NCI-H524 treated with DMSO at 0.1 percent for 48 hours (cell line): ENCODE data around the gene CHRM1.

Source experiments
- DNase-seq: peaks from one replicate; lab custom pipeline; 2025; lab: John Stamatoyannopoulos, UW

CHRM1 gene

DNA sequence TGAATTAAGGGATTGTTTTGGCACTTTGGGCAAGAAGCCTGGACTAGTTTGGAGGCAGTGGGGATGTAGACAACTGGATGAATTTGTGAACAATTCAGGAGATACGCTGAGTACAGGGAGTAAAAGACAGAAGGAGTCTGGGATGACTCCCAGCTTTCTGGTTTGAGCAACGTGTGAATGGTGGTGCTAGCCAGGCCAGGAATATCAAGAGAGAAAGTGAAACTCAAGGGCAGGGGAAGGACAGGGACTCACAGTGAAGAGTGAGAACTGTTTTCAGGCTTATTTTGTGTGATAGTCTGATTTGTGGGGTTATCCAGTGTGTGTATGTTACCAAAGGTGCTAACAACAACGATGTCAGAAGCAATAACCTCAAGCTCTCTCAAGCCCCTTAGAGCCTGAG lies 15.9 kb downstream of the CHRM1 start:
- DNase-seq: no peak

DNA sequence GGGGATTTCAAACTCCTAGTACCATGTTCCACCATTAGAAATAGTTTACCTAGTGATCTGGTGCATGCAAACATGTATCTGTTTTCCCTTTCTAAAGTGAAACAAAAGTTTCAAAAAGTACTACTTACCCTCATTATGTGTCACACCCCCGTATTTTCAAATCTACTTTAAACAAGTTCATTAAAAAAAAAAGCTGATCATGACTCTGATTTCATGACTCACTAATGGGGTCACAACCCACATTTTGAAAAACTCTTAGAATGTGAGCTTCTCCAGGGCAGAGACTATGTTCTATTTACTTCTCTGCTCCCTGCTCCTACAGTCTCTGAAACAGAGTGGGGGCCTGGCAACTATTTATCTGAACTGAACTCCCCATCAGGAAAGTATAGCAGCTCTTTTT lies 18.2 kb downstream of the CHRM1 start:
- DNase-seq: no peak

DNA sequence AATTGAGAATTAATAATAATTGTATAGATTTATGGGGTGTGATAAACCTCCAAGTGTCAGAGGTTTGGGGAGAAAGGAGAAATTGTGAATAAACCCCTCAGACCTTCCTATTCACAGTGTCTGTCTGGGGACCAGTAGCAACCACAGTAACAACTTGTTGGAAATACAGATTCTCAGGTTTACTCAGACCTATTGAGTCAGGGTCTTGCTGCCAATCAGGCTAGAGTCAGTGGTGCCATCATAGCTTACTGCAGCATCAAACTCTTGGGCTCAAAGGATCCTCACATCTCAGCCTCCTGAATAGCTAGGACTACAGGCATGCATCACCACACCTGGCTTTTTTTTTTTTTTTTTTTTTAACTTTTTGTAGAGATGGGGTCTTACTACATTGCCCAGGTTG lies 23.1 kb downstream of the CHRM1 start:
- no peak for DNase-seq

DNA sequence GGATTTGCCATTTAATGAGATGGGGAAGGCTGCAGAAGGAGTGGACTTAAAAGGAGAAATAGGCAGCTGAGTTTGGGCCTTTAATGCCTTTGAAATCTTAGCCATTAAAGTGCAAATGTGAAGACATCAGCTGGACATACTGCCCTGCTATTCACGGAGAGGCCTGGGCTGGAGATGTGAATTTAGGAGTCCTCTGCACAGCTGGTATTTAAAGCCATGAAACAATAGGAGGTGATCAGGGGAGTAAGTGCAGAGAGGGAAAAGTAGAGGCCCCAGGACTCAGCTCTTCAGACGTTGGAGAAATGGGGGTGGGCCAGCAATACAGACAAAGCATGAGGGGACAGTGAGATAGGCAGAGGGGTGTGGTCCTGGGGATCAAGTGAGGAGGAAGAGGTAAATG lies 23.9 kb downstream of the CHRM1 start:
- no peak for DNase-seq

DNA sequence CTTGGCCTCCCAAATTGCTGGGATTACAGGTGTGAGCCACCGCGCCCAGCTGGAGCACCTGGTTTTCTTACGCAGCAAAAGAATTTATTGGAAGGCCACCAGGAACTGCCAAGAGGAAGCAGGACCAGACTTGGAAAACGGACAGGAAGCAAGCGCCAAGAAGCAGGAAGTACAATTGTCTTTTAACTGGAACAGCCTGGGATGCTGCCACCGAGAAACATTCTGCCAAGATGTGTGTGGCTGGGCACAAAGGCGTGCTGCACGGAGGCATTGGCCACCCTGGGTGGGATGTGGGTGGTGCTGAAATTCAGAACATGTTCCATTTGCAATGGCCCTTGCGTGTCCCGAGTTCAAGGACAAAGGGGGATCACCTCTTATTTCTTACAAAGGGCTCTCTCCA lies 25.1 kb downstream of the CHRM1 start:
- DNase-seq: no peak

DNA sequence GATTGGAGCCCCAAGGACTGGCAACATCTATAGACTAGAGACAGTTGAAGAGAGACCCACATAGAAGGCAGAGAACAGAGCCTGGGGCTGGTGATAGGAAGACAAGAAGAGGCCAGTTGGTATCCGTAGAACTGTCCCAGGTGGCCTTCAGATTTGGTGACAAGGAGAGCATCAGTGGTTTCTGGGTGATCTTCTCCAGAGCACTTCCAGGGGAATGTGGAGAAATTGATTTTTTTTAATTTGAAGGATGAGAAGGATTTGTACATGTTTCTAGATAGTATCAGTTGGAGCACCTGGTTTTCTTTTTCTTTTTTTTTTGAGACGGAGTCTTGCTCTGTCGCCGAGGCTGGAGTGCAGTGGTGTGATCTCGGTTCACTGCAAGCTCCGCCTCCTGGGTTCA lies 25.7 kb downstream of the CHRM1 start:
- no peak for DNase-seq

DNA sequence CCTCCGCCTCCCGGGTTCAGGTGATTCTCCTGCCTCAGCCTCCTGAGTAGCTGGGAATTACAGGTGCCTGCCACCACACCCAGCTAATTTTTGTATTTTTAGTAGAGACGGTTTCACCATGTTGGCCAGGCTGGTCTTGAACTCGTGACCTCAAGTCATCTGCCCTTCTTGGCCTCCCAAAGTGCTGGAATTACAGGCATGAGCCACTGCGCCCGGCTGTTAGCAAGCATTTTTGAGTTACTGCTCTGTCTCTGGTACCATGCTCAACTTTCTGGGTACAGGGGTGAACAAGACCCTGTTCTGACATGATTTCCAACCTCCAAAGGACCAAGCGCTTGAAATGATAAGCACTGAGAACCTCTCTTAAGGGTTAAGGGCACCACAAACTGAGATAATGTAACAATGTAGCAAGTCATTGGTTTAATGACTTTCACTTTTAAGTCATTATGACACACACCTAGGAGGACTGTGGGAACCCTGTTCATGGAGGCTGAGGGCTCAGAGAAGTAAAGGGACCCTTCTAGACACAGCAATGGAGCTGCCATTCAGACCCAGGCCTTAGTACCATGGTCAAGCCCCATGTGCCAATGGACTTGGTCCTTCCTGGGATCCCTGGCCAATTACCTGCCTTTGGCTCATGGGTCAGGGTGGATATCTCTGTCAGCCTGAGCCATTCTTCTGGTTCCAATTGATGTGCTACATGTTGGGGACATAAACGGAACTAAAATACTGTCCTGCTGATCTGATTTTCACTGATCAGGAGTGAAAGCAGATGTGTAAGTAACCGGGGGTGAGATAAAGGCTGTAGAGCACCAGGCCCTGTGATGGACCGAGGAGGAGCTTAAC lies 28.9 kb downstream of the CHRM1 start:
- DNase-seq: no peak

DNA sequence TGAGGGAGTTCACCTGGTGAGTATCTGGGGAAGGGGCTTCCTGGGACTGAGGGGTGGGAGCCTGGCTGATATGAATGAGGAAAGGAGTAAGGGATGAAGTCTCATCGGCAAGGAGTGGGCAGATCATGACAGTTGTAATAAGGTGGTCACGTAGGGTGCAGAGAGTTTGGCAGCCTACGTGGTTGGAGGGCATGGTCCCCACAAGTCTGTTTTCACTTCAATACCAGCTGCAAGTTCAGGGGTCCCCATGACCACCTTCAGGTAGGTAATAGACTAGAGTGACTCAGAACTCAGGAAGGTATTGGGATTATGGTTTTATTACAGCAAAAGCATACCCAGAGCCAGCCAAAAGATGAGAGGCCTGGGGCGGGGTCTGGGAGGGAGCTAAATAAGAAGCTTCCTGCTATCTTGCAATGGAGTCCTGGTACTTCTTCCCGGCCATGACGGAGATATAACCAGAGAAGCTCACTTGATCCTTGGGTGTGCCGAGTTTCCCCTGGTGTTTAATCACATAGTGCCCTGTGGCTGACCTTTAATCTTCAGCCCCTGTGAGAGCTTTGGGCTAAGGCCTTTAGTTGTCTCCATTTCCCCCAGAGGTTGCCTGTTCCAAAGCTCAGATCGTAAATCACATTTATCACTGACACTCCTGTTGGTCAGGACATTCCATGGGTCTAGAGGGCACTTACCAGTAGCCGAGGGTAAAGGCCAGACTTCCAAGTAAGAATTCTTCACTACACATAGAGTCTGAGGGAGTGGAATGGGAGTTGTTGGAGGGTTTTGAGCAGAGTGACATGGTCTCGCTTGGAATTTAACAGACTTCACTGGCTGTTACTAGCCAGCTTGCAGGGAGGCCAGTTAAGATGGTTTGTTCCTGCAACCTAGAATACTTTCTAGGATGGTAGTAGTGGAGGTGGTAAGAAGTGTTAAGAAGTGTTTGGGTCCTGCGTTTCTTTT lies 31.4 kb downstream of the CHRM1 start:
- DNase-seq: no peak

DNA sequence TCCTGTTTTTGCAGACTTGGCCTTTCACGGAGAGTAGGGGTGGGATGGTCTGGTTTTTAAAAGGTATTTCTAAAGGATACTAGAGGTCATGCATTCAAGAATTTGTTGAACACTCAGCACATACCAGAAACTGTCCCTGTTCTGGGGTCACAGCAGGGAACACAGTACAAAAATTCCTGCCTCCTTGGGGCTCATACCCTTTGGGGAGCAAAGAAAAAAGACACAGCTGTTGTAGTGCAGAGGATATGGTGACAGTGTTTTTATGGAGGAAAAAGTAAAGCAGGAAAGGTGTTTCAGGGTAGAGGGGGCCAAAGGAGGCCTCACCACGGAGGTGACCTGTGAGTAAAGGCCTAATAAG lies 32.1 kb downstream of the CHRM1 start:
- no peak for DNase-seq

DNA sequence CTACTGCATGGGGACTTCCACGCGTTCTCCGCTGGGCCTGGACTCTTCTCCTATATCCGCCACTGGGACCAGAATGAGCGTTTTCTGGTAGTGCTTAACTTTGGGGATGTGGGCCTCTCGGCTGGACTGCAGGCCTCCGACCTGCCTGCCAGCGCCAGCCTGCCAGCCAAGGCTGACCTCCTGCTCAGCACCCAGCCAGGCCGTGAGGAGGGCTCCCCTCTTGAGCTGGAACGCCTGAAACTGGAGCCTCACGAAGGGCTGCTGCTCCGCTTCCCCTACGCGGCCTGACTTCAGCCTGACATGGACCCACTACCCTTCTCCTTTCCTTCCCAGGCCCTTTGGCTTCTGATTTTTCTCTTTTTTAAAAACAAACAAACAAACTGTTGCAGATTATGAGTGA lies 32.8 kb downstream of the CHRM1 start:
- DNase-seq: no peak

DNA sequence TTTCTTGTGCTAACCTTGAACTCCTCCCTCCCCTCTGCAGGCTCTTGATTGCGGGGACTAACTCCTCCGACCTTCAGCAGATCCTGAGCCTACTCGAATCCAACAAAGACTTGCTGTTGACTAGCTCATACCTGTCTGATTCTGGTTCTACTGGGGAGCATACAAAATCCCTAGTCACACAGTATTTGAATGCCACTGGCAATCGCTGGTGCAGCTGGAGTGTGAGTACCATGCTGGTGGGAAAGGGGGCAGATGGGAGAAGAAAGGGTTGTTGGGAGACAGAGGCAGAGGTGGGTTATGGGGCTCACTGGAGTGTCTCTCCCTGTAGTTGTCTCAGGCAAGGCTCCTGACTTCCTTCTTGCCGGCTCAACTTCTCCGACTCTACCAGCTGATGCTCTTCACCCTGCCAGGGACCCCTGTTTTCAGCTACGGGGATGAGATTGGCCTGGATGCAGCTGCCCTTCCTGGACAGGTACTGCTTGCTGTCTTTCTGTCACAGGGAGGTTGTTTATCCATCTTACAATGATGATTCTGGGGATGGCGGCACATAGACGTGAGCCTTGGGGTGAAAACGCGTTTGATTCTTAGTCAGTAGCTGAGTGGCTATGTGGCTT lies 35.9 kb downstream of the CHRM1 start:
- no peak for DNase-seq

DNA sequence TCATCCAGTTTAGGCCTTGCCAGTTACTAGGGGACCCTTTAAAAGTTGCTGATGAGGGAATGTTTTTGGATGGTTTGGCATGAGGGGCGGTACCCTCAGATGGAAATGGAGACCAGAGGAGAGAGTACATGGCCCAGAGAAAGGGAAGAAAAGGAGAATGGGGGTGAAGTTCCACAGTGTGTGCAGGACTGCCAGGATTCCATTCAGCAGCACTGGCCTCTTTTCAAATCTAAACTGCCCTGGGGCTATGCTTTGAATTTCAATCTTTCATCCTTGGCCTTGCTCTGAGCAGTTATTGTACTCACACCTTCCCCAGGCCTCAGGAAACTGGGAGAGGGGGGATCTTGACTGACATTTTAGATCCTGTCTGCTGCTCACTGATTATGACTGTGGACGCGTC lies 37.5 kb downstream of the CHRM1 start:
- no peak for DNase-seq

DNA sequence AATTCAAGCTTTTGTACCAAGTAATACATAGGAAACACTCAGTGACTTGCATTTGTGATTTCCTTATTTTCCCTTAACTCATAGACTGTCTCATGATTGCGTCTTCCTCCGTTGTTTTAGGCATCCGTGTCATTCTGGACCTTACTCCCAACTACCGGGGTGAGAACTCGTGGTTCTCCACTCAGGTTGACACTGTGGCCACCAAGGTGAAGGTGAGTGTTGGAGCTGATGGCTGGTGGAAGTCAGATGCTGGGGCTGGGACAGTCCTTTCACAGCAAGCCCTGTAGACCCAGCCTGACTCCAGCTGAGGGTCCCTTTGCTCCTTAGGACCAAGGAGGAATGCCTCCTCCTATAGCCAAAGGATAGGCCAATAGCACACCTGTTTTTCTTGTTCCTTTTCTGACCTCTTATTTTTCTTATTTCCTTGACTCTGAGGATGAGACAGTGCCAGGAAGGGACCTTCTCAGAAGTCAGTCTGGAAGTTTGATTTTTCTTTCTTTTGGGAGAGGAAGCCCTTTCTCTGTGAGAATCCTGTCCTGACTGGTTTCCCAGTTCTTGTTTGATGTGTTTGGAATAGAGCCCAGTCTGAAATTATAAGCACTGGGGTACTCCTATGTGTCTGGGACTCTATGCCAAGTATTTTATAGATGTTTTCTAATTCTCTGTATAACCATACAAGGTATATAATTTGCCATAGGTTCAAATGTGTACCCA lies 38.2 kb downstream of the CHRM1 start:
- no peak for DNase-seq

DNA sequence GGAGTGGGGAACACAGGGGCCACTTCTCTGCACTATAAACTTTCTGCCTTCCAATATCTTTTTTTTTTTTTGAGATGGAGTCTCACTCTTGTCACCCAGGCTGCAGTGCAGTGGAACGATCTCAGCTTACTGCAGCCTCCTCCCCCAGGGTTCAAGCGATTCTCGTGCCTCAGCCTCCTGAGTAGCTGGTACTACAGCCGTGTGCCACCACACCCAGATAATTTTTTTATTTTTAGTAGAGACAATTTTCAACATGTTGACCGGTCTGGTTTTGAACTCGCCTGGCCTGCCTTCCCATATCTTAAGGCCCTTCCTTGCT lies 38.8 kb downstream of the CHRM1 start:
- no peak for DNase-seq

DNA sequence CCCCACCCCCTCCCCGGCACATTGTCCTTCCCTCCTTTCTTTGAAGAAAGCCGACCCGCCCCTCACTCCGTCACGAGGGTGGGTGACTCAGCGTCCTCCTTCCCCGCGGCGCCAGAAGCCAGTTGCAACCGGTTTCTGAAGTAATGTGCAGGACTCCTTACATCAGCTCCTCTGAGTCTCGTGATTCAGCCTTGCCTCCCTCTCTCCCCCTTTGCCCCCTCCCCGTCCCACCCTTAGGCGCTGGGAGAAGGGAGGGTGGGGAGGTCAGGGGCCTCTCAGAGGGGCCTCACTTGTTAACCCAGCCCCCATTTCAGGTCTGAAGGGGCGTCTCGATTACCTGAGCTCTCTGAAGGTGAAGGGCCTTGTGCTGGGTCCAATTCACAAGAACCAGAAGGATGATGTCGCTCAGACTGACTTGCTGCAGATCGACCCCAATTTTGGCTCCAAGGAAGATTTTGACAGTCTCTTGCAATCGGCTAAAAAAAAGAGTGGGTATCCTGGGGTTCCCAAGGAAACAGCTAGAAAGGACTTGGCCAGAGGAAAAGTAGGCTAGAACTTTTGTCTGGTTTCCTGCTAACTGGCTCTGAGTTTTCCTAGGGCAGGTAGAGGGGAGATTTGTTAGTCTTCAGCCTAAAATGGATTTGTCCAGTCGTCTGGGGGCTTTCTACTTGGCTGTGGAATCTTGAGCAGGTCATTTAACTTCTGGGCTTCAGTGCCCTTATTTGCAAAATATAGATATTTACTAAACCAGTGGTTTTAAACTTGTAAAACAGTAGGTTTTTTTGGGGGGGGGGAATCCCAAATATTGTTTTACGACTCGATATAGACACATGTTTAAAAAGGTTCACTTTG lies 39.4 kb downstream of the CHRM1 start:
- DNase-seq: no peak

DNA sequence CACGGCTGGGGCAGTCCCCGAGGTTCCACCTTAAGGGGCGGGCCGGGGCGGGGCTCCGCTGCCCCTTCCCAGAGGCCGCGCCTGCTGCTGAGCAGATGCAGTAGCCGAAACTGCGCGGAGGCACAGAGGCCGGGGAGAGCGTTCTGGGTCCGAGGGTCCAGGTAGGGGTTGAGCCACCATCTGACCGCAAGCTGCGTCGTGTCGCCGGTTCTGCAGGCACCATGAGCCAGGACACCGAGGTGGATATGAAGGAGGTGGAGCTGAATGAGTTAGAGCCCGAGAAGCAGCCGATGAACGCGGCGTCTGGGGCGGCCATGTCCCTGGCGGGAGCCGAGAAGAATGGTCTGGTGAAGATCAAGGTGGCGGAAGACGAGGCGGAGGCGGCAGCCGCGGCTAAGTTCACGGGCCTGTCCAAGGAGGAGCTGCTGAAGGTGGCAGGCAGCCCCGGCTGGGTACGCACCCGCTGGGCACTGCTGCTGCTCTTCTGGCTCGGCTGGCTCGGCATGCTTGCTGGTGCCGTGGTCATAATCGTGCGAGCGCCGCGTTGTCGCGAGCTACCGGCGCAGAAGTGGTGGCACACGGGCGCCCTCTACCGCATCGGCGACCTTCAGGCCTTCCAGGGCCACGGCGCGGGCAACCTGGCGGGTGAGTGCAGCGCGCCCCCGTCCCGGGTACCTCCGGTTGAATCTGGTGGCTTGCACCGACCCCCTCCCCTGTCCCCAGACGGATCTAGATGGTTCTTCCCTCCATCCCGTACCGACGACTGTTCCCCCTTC lies 40.2 kb downstream of the CHRM1 start, which contains the start of gene SLC3A2:
Gene SLC3A2 (plus strand): TSS at position 94 of the 776 bp plus-strand sequence. CDS start 128 bp downstream, at position 222.
- DNase-seq: no peak

DNA sequence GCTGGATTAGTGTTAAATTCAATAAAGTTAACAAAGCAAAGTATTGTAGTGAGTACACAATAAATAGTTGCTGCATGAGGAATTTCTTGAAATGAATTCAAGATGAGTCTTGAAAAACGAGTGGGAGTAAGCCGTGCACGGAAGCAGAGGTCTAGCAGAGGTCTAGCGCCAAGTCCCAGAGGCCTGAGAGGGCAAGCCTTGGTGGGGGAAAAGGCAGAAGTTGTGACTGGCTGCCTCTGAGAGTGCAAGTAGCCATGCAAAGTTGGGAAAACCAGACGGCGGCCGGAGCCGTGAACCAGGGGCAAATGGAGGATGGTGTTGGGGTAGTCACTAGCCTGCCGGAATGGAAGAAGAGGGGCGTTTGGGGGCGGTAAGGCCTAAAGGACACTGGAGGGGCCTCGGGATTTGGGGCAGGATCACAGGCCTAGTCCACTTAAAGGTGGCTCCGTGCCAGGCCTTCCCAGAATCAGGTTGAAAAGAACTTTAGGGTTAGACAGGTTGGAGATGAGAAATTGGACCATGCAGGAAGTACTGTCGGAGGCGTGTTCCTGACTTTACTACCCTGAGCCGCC lies 40.8 kb downstream of the CHRM1 start:
- no peak for DNase-seq

DNA sequence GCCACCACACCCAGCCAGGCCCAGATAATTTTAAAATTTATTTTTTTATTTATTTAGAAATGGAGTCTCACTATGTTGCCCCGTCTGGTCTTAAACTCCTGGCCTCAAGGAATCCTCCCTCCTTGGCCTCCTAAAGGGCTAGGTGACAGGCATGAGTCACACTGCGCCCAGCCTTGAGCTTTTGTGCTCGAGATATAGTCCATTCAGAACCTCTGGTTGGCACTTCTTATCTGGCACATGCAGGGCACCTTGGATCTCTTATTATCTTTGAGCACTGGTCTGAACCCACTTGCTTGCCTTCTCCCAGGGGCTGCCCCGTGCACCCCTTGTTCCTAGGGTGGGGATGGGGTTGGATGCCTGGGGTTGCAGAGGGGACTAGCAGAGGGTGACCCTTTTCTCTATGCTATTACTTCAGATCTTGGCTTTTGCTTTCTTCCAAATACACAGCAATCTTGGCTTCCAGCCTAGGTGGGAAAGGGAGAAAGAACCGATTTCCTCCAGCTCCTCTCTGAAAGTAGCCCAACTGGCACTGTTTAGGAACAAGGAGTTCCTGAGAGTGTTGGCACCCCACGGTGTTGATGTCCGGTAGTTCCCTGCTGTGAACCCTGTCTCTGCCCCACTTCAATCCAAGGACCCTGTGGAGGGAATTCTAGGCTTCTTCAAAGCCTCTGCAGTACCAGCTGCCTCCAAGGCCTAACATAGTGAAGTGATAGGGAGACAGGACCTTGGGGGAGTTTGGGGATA lies 41.8 kb downstream of the CHRM1 start:
- DNase-seq: no peak

DNA sequence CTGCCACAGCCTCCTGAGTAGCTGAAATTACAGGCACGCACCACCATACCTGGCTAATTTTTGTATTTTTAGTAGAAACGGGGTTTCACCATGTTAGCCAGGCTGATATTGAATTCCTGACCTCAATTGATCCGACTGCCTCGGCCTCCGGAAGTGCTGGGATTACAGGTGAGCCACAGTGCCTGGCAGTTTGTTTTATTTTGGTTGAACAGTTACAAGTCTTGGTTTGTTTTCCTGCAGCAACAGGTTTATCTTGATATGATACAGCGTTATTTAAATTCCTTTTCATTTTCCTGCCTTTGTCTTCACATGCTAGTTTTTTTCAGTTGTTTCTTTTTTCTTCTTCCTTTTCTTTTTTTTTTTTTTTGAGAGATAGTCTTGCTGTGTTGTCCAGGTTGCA lies 44.5 kb downstream of the CHRM1 start:
- no peak for DNase-seq
